Fibroblast of lung (primary cell): Measurements from ENCODE around the gene CTPS2.

Experiments
- EZH2 ChIP-seq: IDR thresholded peaks from 2 replicates; pipeline ENCODE4 v1.5.1; 2012; ENCODE audit warnings: low read length, control low read depth, mild to moderate bottlenecking; ENCODE audit errors: missing control alignments
- TF ChIP-seq, protein P1 (sequence below), 2 donors: IDR thresholded peaks in 1 of 2; conservative IDR thresholded peaks in 1 of 2; 1 replicate in 1 of 2; 2 replicates in 1 of 2; pipeline ENCODE4 v1.5.1; 2011 to 2012; ENCODE audit warnings: low read length in 2 of 2, control low read depth in 1 of 2, inconsistent platforms in 1 of 2, low read depth in 1 of 2, mild to moderate bottlenecking in 1 of 2

GRCh38 chrX:16587836-16588235 is 124.6 kb downstream of the CTPS2 start:
- TF ChIP-seq, protein P1, sequence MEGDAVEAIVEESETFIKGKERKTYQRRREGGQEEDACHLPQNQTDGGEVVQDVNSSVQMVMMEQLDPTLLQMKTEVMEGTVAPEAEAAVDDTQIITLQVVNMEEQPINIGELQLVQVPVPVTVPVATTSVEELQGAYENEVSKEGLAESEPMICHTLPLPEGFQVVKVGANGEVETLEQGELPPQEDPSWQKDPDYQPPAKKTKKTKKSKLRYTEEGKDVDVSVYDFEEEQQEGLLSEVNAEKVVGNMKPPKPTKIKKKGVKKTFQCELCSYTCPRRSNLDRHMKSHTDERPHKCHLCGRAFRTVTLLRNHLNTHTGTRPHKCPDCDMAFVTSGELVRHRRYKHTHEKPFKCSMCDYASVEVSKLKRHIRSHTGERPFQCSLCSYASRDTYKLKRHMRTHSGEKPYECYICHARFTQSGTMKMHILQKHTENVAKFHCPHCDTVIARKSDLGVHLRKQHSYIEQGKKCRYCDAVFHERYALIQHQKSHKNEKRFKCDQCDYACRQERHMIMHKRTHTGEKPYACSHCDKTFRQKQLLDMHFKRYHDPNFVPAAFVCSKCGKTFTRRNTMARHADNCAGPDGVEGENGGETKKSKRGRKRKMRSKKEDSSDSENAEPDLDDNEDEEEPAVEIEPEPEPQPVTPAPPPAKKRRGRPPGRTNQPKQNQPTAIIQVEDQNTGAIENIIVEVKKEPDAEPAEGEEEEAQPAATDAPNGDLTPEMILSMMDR (conservative IDR thresholded peaks at IDR 0.05 in 1 of 2, IDR thresholded peaks at IDR 0.05 in 1 of 2; ENCODE audit: low read depth in 1 of 2, low read length in 2 of 2) = no peak
- no peak for TF ChIP-seq EZH2
